Endothelial cell of umbilical vein (primary cell): ENCODE results near the gene TNN. TPM values are rescaled to one million over a fixed set of nuclear protein-coding genes. Genes with fewer than 3 reads are reported as not detected.

Source experiments
- BruUV-seq: library from RNA; stranded (reverse); fragments of 400-500 nt; replicated peaks from 2 replicates; lab custom pipeline; 2021; lab: Mats Ljungman, UMichigan
- CTCF ChIA-PET: fragments of 300-600, 350-600 bp; sonication (Branson Sonifier 250); formaldehyde crosslinking; loops from one replicate; lab custom pipeline; 2021; ENCODE audit warnings: antibody characterized with exemption, inconsistent platforms; lab: Charles Lee
- POLR2A ChIA-PET: fragments of 300-600, 350-600 bp; sonication (Branson Sonifier 250); formaldehyde crosslinking; loops from one replicate; lab custom pipeline; 2021; ENCODE audit warnings: antibody characterized with exemption, inconsistent platforms; lab: Charles Lee
- DNase-seq: peaks from one replicate; pipeline ENCODE4 v3.0.0-alpha.2; 2011; ENCODE audit warnings: low read depth, low spot score
- FAIRE-seq: peaks from 2 replicates; lab custom pipeline; 2011; peaks lifted over from hg19 to GRCh38; lab: Jason Lieb, UNC
- H2AFZ ChIP-seq: 2 replicates; pipeline ENCODE4 v1.6.0; 2012; ENCODE audit warnings: low read depth, low read length, control low read depth, inconsistent platforms
- H3K27ac ChIP-seq: 2 replicates; pipeline ENCODE4 v1.5.1; 2011; ENCODE audit warnings: low read depth, mild to moderate bottlenecking, control low read depth, low read length, moderate library complexity; ENCODE audit not compliant: insufficient read depth
- H3K27me3 ChIP-seq, 2 experiments: 2 replicates each; pipeline versions ENCODE4 v1.6.0 to v1.6.1; 2011; ENCODE audit warnings: low read length in 2 of 2, mixed read lengths in 1 of 2; ENCODE audit not compliant: control insufficient read depth in 2 of 2, insufficient read depth in 2 of 2
- H3K36me3 ChIP-seq, 2 experiments: 2 replicates in 1 of 2; 3 replicates in 1 of 2; pipeline ENCODE4 v1.5.1; 2011; ENCODE audit warnings: low read length in 2 of 2, mild to moderate bottlenecking in 1 of 2, moderate library complexity in 1 of 2; ENCODE audit not compliant: control insufficient read depth in 2 of 2, insufficient read depth in 2 of 2; ENCODE audit errors: extremely low read depth in 1 of 2
- H3K4me1 ChIP-seq: 3 replicates; pipeline ENCODE4 v1.5.1; 2011; ENCODE audit warnings: mild to moderate bottlenecking, low read length; ENCODE audit not compliant: control insufficient read depth, insufficient read depth; ENCODE audit errors: extremely low read depth
- H3K4me2 ChIP-seq: 2 replicates; pipeline ENCODE4 v1.6.1; 2011; ENCODE audit warnings: low read length, control low read depth, mixed read lengths; ENCODE audit not compliant: insufficient read depth
- H3K4me3 ChIP-seq, 3 experiments: fragments of 200-600 bp in 1 of 3; sonication (generic), shearing (Covaris generic) in 1 of 3; replicated peaks in 1 of 3; 2 replicates each; pipeline ENCODE4 v1.5.1; 2011 to 2016; ENCODE audit warnings: control low read depth in 3 of 3, low read length in 3 of 3, mild to moderate bottlenecking in 2 of 3, inconsistent platforms in 1 of 3, low read depth in 1 of 3, moderate library complexity in 1 of 3; ENCODE audit not compliant: insufficient read depth in 1 of 3
- H3K79me2 ChIP-seq: 2 replicates; pipeline ENCODE4 v1.6.0; 2012; ENCODE audit warnings: low read length, inconsistent platforms; ENCODE audit not compliant: control insufficient read depth, insufficient read depth
- H3K9ac ChIP-seq: replicated peaks from 2 replicates; pipeline ENCODE3; 2011; ENCODE audit warnings: low read length, control low read depth; ENCODE audit not compliant: insufficient read depth; ENCODE audit errors: extremely low read depth
- H3K9me1 ChIP-seq: replicated peaks from 3 replicates; pipeline ENCODE4 v1.6.0; 2011; ENCODE audit warnings: mild to moderate bottlenecking, low read length; ENCODE audit not compliant: control insufficient read depth, insufficient read depth; ENCODE audit errors: extremely low read depth
- H3K9me3 ChIP-seq: replicated peaks from 2 replicates; pipeline ENCODE4 v1.5.1; 2012; ENCODE audit warnings: low read length, inconsistent platforms; ENCODE audit not compliant: control insufficient read depth, insufficient read depth
- H4K20me1 ChIP-seq: replicated peaks from 2 replicates; pipeline ENCODE3; 2011; ENCODE audit warnings: mild to moderate bottlenecking, low read length; ENCODE audit not compliant: control insufficient read depth, insufficient read depth; ENCODE audit errors: extremely low read depth
- EZH2 ChIP-seq: IDR thresholded peaks from 2 replicates; pipeline ENCODE4 v1.6.1; 2012; ENCODE audit warnings: borderline replicate concordance, low read depth, mild to moderate bottlenecking, moderate library complexity, low read length, inconsistent platforms; ENCODE audit not compliant: severe bottlenecking
- FOS ChIP-seq: IDR thresholded peaks from 2 replicates; pipeline ENCODE4 v1.6.1; 2011; ENCODE audit warnings: mild to moderate bottlenecking, low read length, moderate library complexity, borderline replicate concordance; ENCODE audit not compliant: insufficient read depth
- GATA2 ChIP-seq: IDR thresholded peaks from 2 replicates; pipeline ENCODE4 v1.7.0; 2011; ENCODE audit warnings: low read depth, mild to moderate bottlenecking, moderate library complexity, mixed read lengths, low read length; ENCODE audit not compliant: insufficient read length, insufficient read depth
- JUN ChIP-seq: IDR thresholded peaks from 2 replicates; pipeline ENCODE4 v1.6.1; 2011; ENCODE audit warnings: borderline replicate concordance, low read depth; ENCODE audit not compliant: insufficient read length, insufficient read depth
- MAX ChIP-seq: IDR thresholded peaks from 2 replicates; pipeline ENCODE4 v1.6.1; 2011; ENCODE audit not compliant: insufficient read depth, insufficient read length
- MYC ChIP-seq: IDR thresholded peaks from one replicate; pipeline ENCODE4 v1.6.1; 2011; ENCODE audit warnings: mild to moderate bottlenecking, low read depth, low read length
- POLR2A ChIP-seq: IDR thresholded peaks from 2 replicates; pipeline ENCODE4 v1.6.1; 2012; ENCODE audit warnings: low read depth, mild to moderate bottlenecking, control low read depth, low read length
- POLR2AphosphoS5 ChIP-seq: IDR thresholded peaks from 2 replicates; pipeline ENCODE4 v1.6.1; 2012; ENCODE audit warnings: low read depth, mild to moderate bottlenecking, control low read depth, low read length, moderate library complexity; ENCODE audit not compliant: insufficient read depth
- dilution Hi-C: fragments of 300-500 bp; cut with MboI; formaldehyde crosslinking; loops from one replicate; pipeline ENCODE4 v1.15.0; 2019; ENCODE audit warnings: low sequenced_read_pairs; ENCODE audit not compliant: extremely low pct_ligation_motif_present
- intact Hi-C: fragments of 100-400 bp; cut with micrococcal nuclease; formaldehyde crosslinking; loops from one replicate; pipeline ENCODE4 v1.10.0; 2022
- polyA plus RNA-seq, 4 experiments: library from polyadenylated mRNA; depleted of rRNA in 3 of 4; stranded (reverse) in 3 of 4; unstranded in 1 of 4; fragments of >200 nt; gene quantifications; 2 replicates each; pipeline versions ENCODE4 v1.2.1 to v1.2.3, GENCODE V29; 2011 to 2012; ENCODE audit warnings: missing spikeins in 1 of 4
- total RNA-seq: library from RNA; stranded (reverse); gene quantifications from 2 replicates; pipeline ENCODE4 v1.2.3, GENCODE V29; 2021
- TF ChIP-seq, protein P1 (sequence below), 2 donors: IDR thresholded peaks; 1 replicate in 1 of 2; 2 replicates in 1 of 2; pipeline ENCODE4 v1.5.1; 2011; ENCODE audit warnings: low read length in 2 of 2, mild to moderate bottlenecking in 2 of 2, moderate library complexity in 2 of 2, control low read depth in 1 of 2, inconsistent platforms in 1 of 2, low read depth in 1 of 2; ENCODE audit not compliant: insufficient read depth in 1 of 2; ENCODE audit errors: extremely low read depth in 1 of 2

TNN gene
- total and polyA plus RNA-seq, 2 donors (not counting 3 experiments of a cell fraction or from before 2014, with no cell fraction given) = not detected

GRCh38 chr1:175062858-175063257, 4.8 kb upstream of the TNN start:
- BruUV-seq = no TSS peak
- H2AFZ ChIP-seq = no peak overlapping the region
- H3K27ac ChIP-seq = no peak overlapping the region
- no peaks in the 10 kb centered on the region for H3K9me3 ChIP-seq
- no peak for TF ChIP-seq POLR2A
- TF ChIP-seq POLR2AphosphoS5 = no peak
- TF ChIP-seq EZH2 = no peak
- no peak for TF ChIP-seq MAX
- no peak for TF ChIP-seq FOS
- TF ChIP-seq JUN = no peak
- TF ChIP-seq GATA2 = no peak
- TF ChIP-seq, protein P1, sequence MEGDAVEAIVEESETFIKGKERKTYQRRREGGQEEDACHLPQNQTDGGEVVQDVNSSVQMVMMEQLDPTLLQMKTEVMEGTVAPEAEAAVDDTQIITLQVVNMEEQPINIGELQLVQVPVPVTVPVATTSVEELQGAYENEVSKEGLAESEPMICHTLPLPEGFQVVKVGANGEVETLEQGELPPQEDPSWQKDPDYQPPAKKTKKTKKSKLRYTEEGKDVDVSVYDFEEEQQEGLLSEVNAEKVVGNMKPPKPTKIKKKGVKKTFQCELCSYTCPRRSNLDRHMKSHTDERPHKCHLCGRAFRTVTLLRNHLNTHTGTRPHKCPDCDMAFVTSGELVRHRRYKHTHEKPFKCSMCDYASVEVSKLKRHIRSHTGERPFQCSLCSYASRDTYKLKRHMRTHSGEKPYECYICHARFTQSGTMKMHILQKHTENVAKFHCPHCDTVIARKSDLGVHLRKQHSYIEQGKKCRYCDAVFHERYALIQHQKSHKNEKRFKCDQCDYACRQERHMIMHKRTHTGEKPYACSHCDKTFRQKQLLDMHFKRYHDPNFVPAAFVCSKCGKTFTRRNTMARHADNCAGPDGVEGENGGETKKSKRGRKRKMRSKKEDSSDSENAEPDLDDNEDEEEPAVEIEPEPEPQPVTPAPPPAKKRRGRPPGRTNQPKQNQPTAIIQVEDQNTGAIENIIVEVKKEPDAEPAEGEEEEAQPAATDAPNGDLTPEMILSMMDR (IDR thresholded peaks at IDR 0.05; ENCODE audit: extremely low read depth in 1 of 2, insufficient read depth in 1 of 2, low read depth in 1 of 2, low read length in 2 of 2) = no peak
- TF ChIP-seq MYC = no peak
- ChIA-PET POLR2A (no interaction called here), CTCF (interaction anchor here (1.0 to 2.3 kb wide), 3 partner anchors 24 to 83 kb away, joined by 3 to 10 read pairs (median 3); no protein-coding TSS in a partner anchor)
- DNase-seq (no peak), FAIRE-seq (no peak)
- H3K4me2 ChIP-seq = no peak overlapping the region
- intact Hi-C loops = no loop called here
- no peak overlapping the region for H3K9ac ChIP-seq
- dilution Hi-C loops = no loop called here
- no peaks in the 10 kb centered on the region for H4K20me1 ChIP-seq
- no peak overlapping the region for H3K4me3 ChIP-seq
- H3K36me3 ChIP-seq = no peaks in the 10 kb centered on the region
- no peaks in the 10 kb centered on the region for H3K9me1 ChIP-seq
- no peaks in the 10 kb centered on the region for H3K4me1 ChIP-seq
- H3K79me2 ChIP-seq = no peaks in the 10 kb centered on the region
- peaks cover 0 to 2% of the 10 kb centered on the region in 2 experiments for H3K27me3 ChIP-seq
